GM23338 (cell line): ENCODE data around the gene RPS6KA5. TPM values are rescaled to one million over a fixed set of nuclear protein-coding genes. Genes with fewer than 3 reads are reported as not detected.
"Not testable (repeated sequence)": the region's sequence is repeated elsewhere in the genome, so short reads cannot be mapped to it uniquely, and the experiment has no call there.

Experiments
- ATAC-seq: fragments of 200-7000 bp; cut with Tn5 transposase; 3 replicates; pipeline ENCODE4 v1.9.1; 2020
- DNase-seq: peaks from one replicate; pipeline ENCODE4 v3.0.0-alpha.2; 2015; ENCODE audit warnings: low spot score
- H2AFZ ChIP-seq: fragments of 200-600 bp; sonication (generic); 2 replicates; pipeline ENCODE4 v1.8.0; 2016; ENCODE audit warnings: antibody characterized with exemption, mild to moderate bottlenecking, moderate library complexity
- H3F3A ChIP-seq: fragments of 200-600 bp; sonication (generic); replicated peaks from 2 replicates; pipeline ENCODE4 v1.8.0; 2017; ENCODE audit warnings: antibody characterized with exemption, mixed run types, low read depth
- H3K27ac ChIP-seq: fragments of 200-600 bp; sonication (generic); 2 replicates; pipeline ENCODE4 v1.6.1; 2016; ENCODE audit warnings: low read depth
- H3K27me3 ChIP-seq: fragments of 200-600 bp; sonication (generic); 2 replicates; pipeline ENCODE4 v1.8.0; 2016; ENCODE audit warnings: mild to moderate bottlenecking, mixed run types, moderate library complexity; ENCODE audit not compliant: insufficient read depth
- H3K36me3 ChIP-seq: fragments of 200-600 bp; sonication (generic); 2 replicates; pipeline ENCODE4 v1.8.0; 2016; ENCODE audit warnings: mild to moderate bottlenecking; ENCODE audit not compliant: insufficient read depth
- H3K4me1 ChIP-seq: fragments of 200-600 bp; sonication (generic); 2 replicates; pipeline ENCODE4 v1.8.0; 2016; ENCODE audit warnings: mild to moderate bottlenecking, moderate library complexity; ENCODE audit not compliant: insufficient read depth
- H3K4me2 ChIP-seq: fragments of 200-600 bp; sonication (generic); 2 replicates; pipeline ENCODE4 v1.7.1; 2017; ENCODE audit warnings: mixed run types
- H3K4me3 ChIP-seq: fragments of 200-600 bp; sonication (generic); 2 replicates; pipeline ENCODE4 v1.6.1; 2016; ENCODE audit warnings: mixed run types
- H3K79me2 ChIP-seq: fragments of 200-600 bp; sonication (generic); replicated peaks from 2 replicates; pipeline ENCODE4 v1.8.0; 2017; ENCODE audit warnings: mild to moderate bottlenecking; ENCODE audit not compliant: insufficient read depth
- H3K9me2 ChIP-seq: fragments of 200-600 bp; sonication (generic); 2 replicates; pipeline ENCODE4 v1.8.0; 2017; ENCODE audit not compliant: insufficient read depth
- H4K20me1 ChIP-seq: fragments of 200-600 bp; sonication (generic); replicated peaks from 2 replicates; pipeline ENCODE4 v1.8.0; 2017; ENCODE audit warnings: mild to moderate bottlenecking; ENCODE audit not compliant: insufficient read depth
- H3K27ac Mint-ChIP-seq: 2 replicates; pipeline ENCODE4 v1.8.0; 2020; ENCODE audit warnings: inconsistent platforms, mild to moderate bottlenecking, moderate library complexity, mixed read lengths
- H3K27me3 Mint-ChIP-seq: 3 replicates; pipeline ENCODE4 v1.8.0; 2022; ENCODE audit warnings: low read depth, mild to moderate bottlenecking, moderate library complexity, mixed read lengths, inconsistent platforms; ENCODE audit not compliant: insufficient read depth, poor library complexity
- H3K36me3 Mint-ChIP-seq: 3 replicates; pipeline ENCODE4 v1.8.0; 2021; ENCODE audit warnings: low read depth, mild to moderate bottlenecking, inconsistent platforms, moderate library complexity, mixed read lengths
- H3K4me1 Mint-ChIP-seq: 3 replicates; pipeline ENCODE4 v1.8.0; 2020; ENCODE audit warnings: mild to moderate bottlenecking, inconsistent platforms, mixed read lengths
- H3K4me3 Mint-ChIP-seq: 3 replicates; pipeline ENCODE4 v1.8.0; 2021; ENCODE audit warnings: moderate library complexity, mild to moderate bottlenecking, inconsistent platforms, mixed read lengths
- H3K9me3 Mint-ChIP-seq: 3 replicates; pipeline ENCODE4 v1.8.0; 2020; ENCODE audit warnings: moderate library complexity, mild to moderate bottlenecking, inconsistent platforms, mixed read lengths
- CREB1 ChIP-seq: fragments of 250-450 bp; sonication (Bioruptor Pico); IDR thresholded peaks from 2 replicates; pipeline ENCODE4 v1.5.0; 2020; ENCODE audit warnings: low read depth, mild to moderate bottlenecking, moderate library complexity
- CTCF ChIP-seq, 2 experiments: fragments of 200-600 bp in 1 of 2; sonication (generic) in 1 of 2; conservative IDR thresholded peaks; 2 replicates each; pipeline versions ENCODE4 v1.5.1 to v1.6.1; 2016 to 2017; ENCODE audit warnings: antibody characterized with exemption in 2 of 2, low read depth in 2 of 2, mild to moderate bottlenecking in 2 of 2, moderate library complexity in 1 of 2
- EZH2 ChIP-seq: fragments of 200-600 bp; sonication (generic); IDR thresholded peaks from one replicate; pipeline ENCODE4 v1.8.0; 2017; ENCODE audit warnings: antibody characterized with exemption, mild to moderate bottlenecking, low read depth; ENCODE audit not compliant: unreplicated experiment
- EZH2phosphoT487 ChIP-seq: fragments of 200-600 bp; sonication (generic); IDR thresholded peaks from one replicate; pipeline ENCODE4 v1.8.1; 2018; ENCODE audit warnings: antibody characterized with exemption; ENCODE audit not compliant: unreplicated experiment
- JUNB ChIP-seq: IDR thresholded peaks from one replicate; pipeline ENCODE4 v1.6.1; 2016; ENCODE audit warnings: antibody characterized with exemption; ENCODE audit not compliant: unreplicated experiment
- POLR2AphosphoS5 ChIP-seq: IDR thresholded peaks from 2 replicates; pipeline ENCODE4 v1.6.1; 2016; ENCODE audit warnings: antibody characterized with exemption, low read depth
- STAT1 ChIP-seq: IDR thresholded peaks from one replicate; pipeline ENCODE4 v1.6.1; 2016; ENCODE audit warnings: antibody characterized with exemption; ENCODE audit not compliant: unreplicated experiment
- polyA plus RNA-seq: library from polyadenylated mRNA; unstranded; fragments of >200 nt; fragmentation: Nextera tagmentation; extraction: Ambion mirVana; gene quantifications from 2 replicates; pipeline ENCODE4 v1.2.1, GENCODE V29; 2016
- total RNA-seq: library from RNA; depleted of rRNA; stranded (reverse); fragments of >200 nt; shearing (Covaris generic); gene quantifications from 2 replicates; pipeline ENCODE4 v1.2.3, GENCODE V29; 2014
- TF ChIP-seq, protein P1 (sequence below): fragments of 250-450 bp; sonication (Bioruptor Pico); IDR thresholded peaks from 2 replicates; pipeline ENCODE4 v1.5.0; 2020; ENCODE audit warnings: mild to moderate bottlenecking, moderate library complexity

Gene RPS6KA5
- total and polyA plus RNA-seq, 2 experiments from 2014 or later, result 2.1 to 2.4 TPM

- H3K4me2 ChIP-seq, result no peak overlapping the region
- no peaks in the 10 kb centered on the region for H3K9me3 Mint-ChIP-seq
- H3K36me3 ChIP-seq, result no peaks in the 10 kb centered on the region
- H3K4me3 ChIP-seq, result no peak overlapping the region
- no peak for TF ChIP-seq STAT1
- H3K27ac Mint-ChIP-seq, result no peak overlapping the region
- H3K4me3 Mint-ChIP-seq, result no peak overlapping the region
- no peak overlapping the region for H3K27ac ChIP-seq
- H3F3A ChIP-seq, result no peaks in the 10 kb centered on the region
- no peaks in the 10 kb centered on the region for H3K9me2 ChIP-seq
- no peaks in the 10 kb centered on the region for H3K36me3 Mint-ChIP-seq
- no peaks in the 10 kb centered on the region for H3K4me1 ChIP-seq
- H3K27me3 ChIP-seq, result no peaks in the 10 kb centered on the region
- no peaks in the 10 kb centered on the region for H4K20me1 ChIP-seq
- no peaks in the 10 kb centered on the region for H3K4me1 Mint-ChIP-seq
- no peak overlapping the region for H2AFZ ChIP-seq
- ATAC-seq (no peak), DNase-seq (no peak)
- H3K79me2 ChIP-seq, result no peaks in the 10 kb centered on the region
- H3K27me3 Mint-ChIP-seq, result no peaks in the 10 kb centered on the region
These were observed 201.9 kb downstream of the RPS6KA5 start for GRCh38 chr14:90858511-90858910.

DNA sequence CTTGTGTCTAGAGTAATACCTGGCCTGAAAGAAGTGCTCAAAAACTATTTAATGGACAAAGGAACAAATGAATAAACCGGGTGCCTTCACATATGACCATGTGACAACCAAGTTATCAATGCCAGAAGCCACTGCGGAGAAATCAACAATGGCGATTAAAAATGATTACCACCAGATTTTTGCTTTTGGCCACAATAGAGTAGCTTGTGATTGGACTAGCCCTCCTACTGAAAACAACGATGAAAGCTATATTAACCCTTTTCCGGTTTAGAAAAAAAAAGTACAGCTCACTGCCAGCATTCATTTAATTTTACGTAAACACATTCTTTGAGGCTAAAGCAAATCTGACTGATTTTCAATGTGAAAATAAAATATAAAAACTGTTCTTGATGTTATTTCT, 202.6 kb downstream of the RPS6KA5 start:
- Histone ChIP-seq H3K4me1 (no peaks in the 10 kb centered on the region), H4K20me1 (no peaks in the 10 kb centered on the region), H3K4me3 (no peak overlapping the region), H3K27ac (no peak overlapping the region), H3K27me3 (no peaks in the 10 kb centered on the region), H2AFZ (no peak overlapping the region), H3F3A (no peaks in the 10 kb centered on the region), H3K79me2 (no peaks in the 10 kb centered on the region), H3K36me3 (no peaks in the 10 kb centered on the region), H3K4me2 (no peak overlapping the region), H3K9me2 (no peaks in the 10 kb centered on the region)
- Mint-ChIP-seq H3K4me1 (no peaks in the 10 kb centered on the region), H3K27ac (no peak overlapping the region), H3K27me3 (no peaks in the 10 kb centered on the region), H3K36me3 (no peaks in the 10 kb centered on the region), H3K9me3 (no peaks in the 10 kb centered on the region), H3K4me3 (no peak overlapping the region)
- ATAC-seq, result no peak
- no peak for TF ChIP-seq POLR2AphosphoS5
- TF ChIP-seq, protein P1, sequence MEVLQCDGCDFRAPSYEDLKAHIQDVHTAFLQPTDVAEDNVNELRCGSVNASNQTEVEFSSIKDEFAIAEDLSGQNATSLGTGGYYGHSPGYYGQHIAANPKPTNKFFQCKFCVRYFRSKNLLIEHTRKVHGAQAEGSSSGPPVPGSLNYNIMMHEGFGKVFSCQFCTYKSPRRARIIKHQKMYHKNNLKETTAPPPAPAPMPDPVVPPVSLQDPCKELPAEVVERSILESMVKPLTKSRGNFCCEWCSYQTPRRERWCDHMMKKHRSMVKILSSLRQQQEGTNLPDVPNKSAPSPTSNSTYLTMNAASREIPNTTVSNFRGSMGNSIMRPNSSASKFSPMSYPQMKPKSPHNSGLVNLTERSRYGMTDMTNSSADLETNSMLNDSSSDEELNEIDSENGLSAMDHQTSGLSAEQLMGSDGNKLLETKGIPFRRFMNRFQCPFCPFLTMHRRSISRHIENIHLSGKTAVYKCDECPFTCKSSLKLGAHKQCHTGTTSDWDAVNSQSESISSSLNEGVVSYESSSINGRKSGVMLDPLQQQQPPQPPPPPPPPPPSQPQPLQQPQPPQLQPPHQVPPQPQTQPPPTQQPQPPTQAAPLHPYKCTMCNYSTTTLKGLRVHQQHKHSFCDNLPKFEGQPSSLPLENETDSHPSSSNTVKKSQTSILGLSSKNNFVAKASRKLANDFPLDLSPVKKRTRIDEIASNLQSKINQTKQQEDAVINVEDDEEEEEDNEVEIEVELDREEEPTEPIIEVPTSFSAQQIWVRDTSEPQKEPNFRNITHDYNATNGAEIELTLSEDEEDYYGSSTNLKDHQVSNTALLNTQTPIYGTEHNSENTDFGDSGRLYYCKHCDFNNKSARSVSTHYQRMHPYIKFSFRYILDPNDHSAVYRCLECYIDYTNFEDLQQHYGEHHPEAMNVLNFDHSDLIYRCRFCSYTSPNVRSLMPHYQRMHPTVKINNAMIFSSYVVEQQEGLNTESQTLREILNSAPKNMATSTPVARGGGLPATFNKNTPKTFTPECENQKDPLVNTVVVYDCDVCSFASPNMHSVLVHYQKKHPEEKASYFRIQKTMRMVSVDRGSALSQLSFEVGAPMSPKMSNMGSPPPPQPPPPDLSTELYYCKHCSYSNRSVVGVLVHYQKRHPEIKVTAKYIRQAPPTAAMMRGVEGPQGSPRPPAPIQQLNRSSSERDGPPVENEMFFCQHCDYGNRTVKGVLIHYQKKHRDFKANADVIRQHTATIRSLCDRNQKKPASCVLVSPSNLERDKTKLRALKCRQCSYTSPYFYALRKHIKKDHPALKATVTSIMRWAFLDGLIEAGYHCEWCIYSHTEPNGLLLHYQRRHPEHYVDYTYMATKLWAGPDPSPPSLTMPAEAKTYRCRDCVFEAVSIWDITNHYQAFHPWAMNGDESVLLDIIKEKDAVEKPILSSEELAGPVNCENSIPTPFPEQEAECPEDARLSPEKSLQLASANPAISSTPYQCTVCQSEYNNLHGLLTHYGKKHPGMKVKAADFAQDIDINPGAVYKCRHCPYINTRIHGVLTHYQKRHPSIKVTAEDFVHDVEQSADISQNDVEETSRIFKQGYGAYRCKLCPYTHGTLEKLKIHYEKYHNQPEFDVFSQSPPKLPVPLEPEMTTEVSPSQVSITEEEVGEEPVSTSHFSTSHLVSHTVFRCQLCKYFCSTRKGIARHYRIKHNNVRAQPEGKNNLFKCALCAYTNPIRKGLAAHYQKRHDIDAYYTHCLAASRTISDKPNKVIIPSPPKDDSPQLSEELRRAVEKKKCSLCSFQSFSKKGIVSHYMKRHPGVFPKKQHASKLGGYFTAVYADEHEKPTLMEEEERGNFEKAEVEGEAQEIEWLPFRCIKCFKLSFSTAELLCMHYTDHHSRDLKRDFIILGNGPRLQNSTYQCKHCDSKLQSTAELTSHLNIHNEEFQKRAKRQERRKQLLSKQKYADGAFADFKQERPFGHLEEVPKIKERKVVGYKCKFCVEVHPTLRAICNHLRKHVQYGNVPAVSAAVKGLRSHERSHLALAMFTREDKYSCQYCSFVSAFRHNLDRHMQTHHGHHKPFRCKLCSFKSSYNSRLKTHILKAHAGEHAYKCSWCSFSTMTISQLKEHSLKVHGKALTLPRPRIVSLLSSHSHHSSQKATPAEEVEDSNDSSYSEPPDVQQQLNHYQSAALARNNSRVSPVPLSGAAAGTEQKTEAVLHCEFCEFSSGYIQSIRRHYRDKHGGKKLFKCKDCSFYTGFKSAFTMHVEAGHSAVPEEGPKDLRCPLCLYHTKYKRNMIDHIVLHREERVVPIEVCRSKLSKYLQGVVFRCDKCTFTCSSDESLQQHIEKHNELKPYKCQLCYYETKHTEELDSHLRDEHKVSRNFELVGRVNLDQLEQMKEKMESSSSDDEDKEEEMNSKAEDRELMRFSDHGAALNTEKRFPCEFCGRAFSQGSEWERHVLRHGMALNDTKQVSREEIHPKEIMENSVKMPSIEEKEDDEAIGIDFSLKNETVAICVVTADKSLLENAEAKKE (CRISPR knock-in tag), result no peak
- TF ChIP-seq JUNB, result no peak
- TF ChIP-seq CTCF (conservative IDR thresholded peaks at IDR 0.05; ENCODE audit: low read depth in 2 of 2), result no peak
- TF ChIP-seq CREB1 (CRISPR knock-in tag), result no peak
- TF ChIP-seq EZH2phosphoT487, result no peak
- no peak for TF ChIP-seq EZH2
- no peak for DNase-seq

DNA sequence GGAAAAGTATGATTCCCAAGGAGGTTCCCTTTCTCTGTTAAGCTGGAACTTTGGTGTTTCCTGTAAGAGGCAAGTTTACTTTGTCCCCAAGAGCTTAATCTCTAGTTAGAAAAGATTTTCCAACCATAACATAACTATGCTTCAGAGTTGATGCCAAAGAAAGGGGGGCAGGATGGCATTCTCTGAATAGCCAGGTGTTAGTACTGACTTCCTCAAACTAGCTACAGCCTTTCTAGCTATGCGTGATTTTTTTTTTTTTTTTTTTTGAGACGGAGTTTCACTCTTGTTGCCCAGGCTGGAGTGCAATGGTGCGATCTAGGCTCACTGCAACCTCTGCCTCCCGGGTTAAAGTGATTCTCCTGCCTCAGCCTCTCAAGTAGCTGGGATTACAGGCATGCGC, 204.3 kb downstream of the RPS6KA5 start:
- H3K9me2 ChIP-seq, H4K20me1 ChIP-seq, H3K27ac Mint-ChIP-seq, H3K4me1 ChIP-seq, H3K4me3 ChIP-seq, H3K36me3 ChIP-seq, H3F3A ChIP-seq, DNase-seq, H3K4me1 Mint-ChIP-seq, ATAC-seq, H2AFZ ChIP-seq, H3K79me2 ChIP-seq, H3K9me3 Mint-ChIP-seq, H3K27me3 Mint-ChIP-seq, H3K27ac ChIP-seq, H3K4me3 Mint-ChIP-seq, H3K27me3 ChIP-seq, H3K4me2 ChIP-seq, H3K36me3 Mint-ChIP-seq: not testable (repeated sequence)
